Measurements from ENCODE around the gene PRDX2. TPM values are rescaled to one million over a fixed set of nuclear protein-coding genes. Genes with fewer than 3 reads are reported as not detected.

The PRDX2 gene
- total and polyA plus RNA-seq, 10 of the 15 experiments (the other 5 are each of a cell fraction or from before 2014, with no cell fraction given), result 93.0 to 812 (median 344) TPM

GRCh38 chr19:12801466-12802266, at the start of gene PRDX2, which contains the start of gene THSD8 (continued):
- TF ChIP-seq CEBPZ (IDR thresholded peaks at IDR 0.05; ENCODE audit: low read depth, low read length), result no peak
- peak; percentile 99 for TF ChIP-seq POLR2AphosphoS5 (IDR thresholded peaks at IDR 0.05; ENCODE audit: low read length)
- no peak for TF ChIP-seq IKZF2 (IDR thresholded peaks at IDR 0.05)
- TF ChIP-seq NKRF (conservative IDR thresholded peaks at IDR 0.05), result no peak; the same call in 1 of the 2 replicates
- peak; percentile 54; the same call in 1 of the 2 replicates for TF ChIP-seq SIN3A (IDR thresholded peaks at IDR 0.05; ENCODE audit: low read depth, low read length)
- no peak for TF ChIP-seq MTA3 (IDR thresholded peaks at IDR 0.05; ENCODE audit: borderline replicate concordance, low read length)
- TF ChIP-seq CHD1 (IDR thresholded peaks at IDR 0.05; ENCODE audit: low read depth, low read length), result peak; percentile 99
- peak; percentile 73; the same call in 1 of the 2 replicates for TF ChIP-seq PML (IDR thresholded peaks at IDR 0.05; ENCODE audit: low read length)
- 0 out of 4 replicates have a peak, but pooled peaks of 1 of the 2 experiments have one; percentile 6 for TF ChIP-seq EP300 (IDR thresholded peaks at IDR 0.05; ENCODE audit: borderline replicate concordance in 1 of 2, control insufficient read depth in 1 of 2, low read depth in 2 of 2, low read length in 2 of 2)
- TF ChIP-seq LARP7 (IDR thresholded peaks at IDR 0.05), result peak; percentile 92
- peak; percentile 69; the same call in 1 of the 2 replicates for TF ChIP-seq CBFB (IDR thresholded peaks at IDR 0.05; ENCODE audit: low read depth)
- TF ChIP-seq NBN (IDR thresholded peaks at IDR 0.05), result 0 out of 2 replicates have a peak, but pooled peaks have one; percentile 59
- peak; percentile 24 for TF ChIP-seq MEF2B (IDR thresholded peaks at IDR 0.05; ENCODE audit: partially characterized antibody, poor library complexity, severe bottlenecking)
- TF ChIP-seq FOXM1 (IDR thresholded peaks at IDR 0.05; ENCODE audit: low read depth, low read length), result no peak
- peak; percentile 83 for TF ChIP-seq IKZF1 (conservative IDR thresholded peaks at IDR 0.05)
- TF ChIP-seq CREM (IDR thresholded peaks at IDR 0.05; ENCODE audit: low read depth), result peak; percentile 45; the same call in 1 of the 2 replicates
- TF ChIP-seq ZNF207 (IDR thresholded peaks at IDR 0.05; ENCODE audit: borderline replicate concordance), result peak; percentile 89
- TF ChIP-seq ZBTB40 (IDR thresholded peaks at IDR 0.05; ENCODE audit: borderline replicate concordance), result no peak
- no peak for TF ChIP-seq MEF2A (IDR thresholded peaks at IDR 0.05; ENCODE audit: insufficient read depth, low read depth, low read length)
- peak in 1 of 2 experiments; percentile 78; a peak in 2 of 3 replicates for TF ChIP-seq EGR1 (IDR thresholded peaks at IDR 0.05; ENCODE audit: borderline replicate concordance in 1 of 2, low read depth in 2 of 2, low read length in 2 of 2)

Measured in GM12878 (cell line).